ENCODE data around the gene EPHA7.

GRCh38 chr6:93369586-93370134, 49.7 kb downstream of the EPHA7 start:
- TF ChIP-seq POLR2A (IDR thresholded peaks at IDR 0.05; ENCODE audit: low read depth) (no peak), CTCF (IDR thresholded peaks at IDR 0.05) (no peak), POLR2AphosphoS5 (IDR thresholded peaks at IDR 0.05) (no peak)
